Parathyroid adenoma (tissue), 2 donors: ENCODE results near the gene COL10A1.

Experiments
- H2AFZ ChIP-seq: fragments of 300-600 bp; sonication (generic); one replicate; pipeline ENCODE4 v1.7.0; 2017; ENCODE audit warnings: antibody characterized with exemption, mild to moderate bottlenecking
- H3K27ac ChIP-seq: fragments of 300-600 bp; sonication (generic); one replicate; pipeline ENCODE4 v1.7.0; 2017
- H3K27me3 ChIP-seq: fragments of 300-600 bp; sonication (generic); one replicate; pipeline ENCODE4 v1.7.0; 2017; ENCODE audit warnings: low read length; ENCODE audit not compliant: control insufficient read depth, insufficient read depth
- H3K36me3 ChIP-seq: fragments of 300-600 bp; sonication (generic); one replicate; pipeline ENCODE4 v1.7.0; 2017; ENCODE audit warnings: low read length; ENCODE audit not compliant: control insufficient read depth, insufficient read depth
- H3K4me1 ChIP-seq: fragments of 300-600 bp; sonication (generic); one replicate; pipeline ENCODE4 v1.7.0; 2017; ENCODE audit warnings: control low read depth
- H3K4me2 ChIP-seq: fragments of 300-600 bp; sonication (generic); one replicate; pipeline ENCODE4 v1.7.0; 2017; ENCODE audit warnings: low read length
- H3K4me3 ChIP-seq: fragments of 300-600 bp; sonication (generic); one replicate; pipeline ENCODE4 v1.7.0; 2017; ENCODE audit warnings: low read depth, low read length
- H3K79me2 ChIP-seq: fragments of 300-600 bp; sonication (generic); one replicate; pipeline ENCODE4 v1.7.0; 2017; ENCODE audit warnings: control low read depth
- H3K9ac ChIP-seq: fragments of 300-600 bp; sonication (generic); one replicate; pipeline ENCODE4 v1.7.0; 2017; ENCODE audit warnings: mild to moderate bottlenecking
- H3K9me3 ChIP-seq: fragments of 300-600 bp; sonication (generic); one replicate; pipeline ENCODE4 v1.7.0; 2017; ENCODE audit warnings: low read length; ENCODE audit not compliant: control insufficient read depth
- TF ChIP-seq, protein P1 (sequence below): fragments of 300-600 bp; sonication (generic); IDR thresholded peaks from one replicate; pipeline ENCODE4 v1.7.0; 2017; ENCODE audit warnings: antibody characterized with exemption, mild to moderate bottlenecking
- donor health status: primary hyperparathyroidism.

The COL10A1 gene

GRCh38 chr6:116070616-116071389 is 55.1 kb downstream of the COL10A1 start:
- H3K27ac ChIP-seq: no peak overlapping the region
- TF ChIP-seq, protein P1, sequence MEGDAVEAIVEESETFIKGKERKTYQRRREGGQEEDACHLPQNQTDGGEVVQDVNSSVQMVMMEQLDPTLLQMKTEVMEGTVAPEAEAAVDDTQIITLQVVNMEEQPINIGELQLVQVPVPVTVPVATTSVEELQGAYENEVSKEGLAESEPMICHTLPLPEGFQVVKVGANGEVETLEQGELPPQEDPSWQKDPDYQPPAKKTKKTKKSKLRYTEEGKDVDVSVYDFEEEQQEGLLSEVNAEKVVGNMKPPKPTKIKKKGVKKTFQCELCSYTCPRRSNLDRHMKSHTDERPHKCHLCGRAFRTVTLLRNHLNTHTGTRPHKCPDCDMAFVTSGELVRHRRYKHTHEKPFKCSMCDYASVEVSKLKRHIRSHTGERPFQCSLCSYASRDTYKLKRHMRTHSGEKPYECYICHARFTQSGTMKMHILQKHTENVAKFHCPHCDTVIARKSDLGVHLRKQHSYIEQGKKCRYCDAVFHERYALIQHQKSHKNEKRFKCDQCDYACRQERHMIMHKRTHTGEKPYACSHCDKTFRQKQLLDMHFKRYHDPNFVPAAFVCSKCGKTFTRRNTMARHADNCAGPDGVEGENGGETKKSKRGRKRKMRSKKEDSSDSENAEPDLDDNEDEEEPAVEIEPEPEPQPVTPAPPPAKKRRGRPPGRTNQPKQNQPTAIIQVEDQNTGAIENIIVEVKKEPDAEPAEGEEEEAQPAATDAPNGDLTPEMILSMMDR: no peak

GRCh38 chr6:116070101-116070500 is 55.8 kb downstream of the COL10A1 start:
- Histone ChIP-seq H3K9ac (no peak overlapping the region), H3K36me3 (no peaks in the 10 kb centered on the region), H3K79me2 (no peaks in the 10 kb centered on the region), H3K4me1 (no peaks in the 10 kb centered on the region), H3K9me3 (no peaks in the 10 kb centered on the region), H3K4me3 (no peak overlapping the region), H3K27me3 (no peaks in the 10 kb centered on the region), H2AFZ (no peak overlapping the region), H3K27ac (no peak overlapping the region), H3K4me2 (no peak overlapping the region)
- TF ChIP-seq, protein P1: no peak

More at GRCh38 chr6:116070616-116071389, 55.1 kb downstream of the COL10A1 start:
- no peak overlapping the region for H3K4me3 ChIP-seq
- H3K9ac ChIP-seq: no peak overlapping the region
- no peaks in the 10 kb centered on the region for H3K4me1 ChIP-seq
- no peak overlapping the region for H3K4me2 ChIP-seq
- H3K79me2 ChIP-seq: no peaks in the 10 kb centered on the region
- no peaks in the 10 kb centered on the region for H3K27me3 ChIP-seq
- H3K36me3 ChIP-seq: no peaks in the 10 kb centered on the region
- no peaks in the 10 kb centered on the region for H3K9me3 ChIP-seq
- H2AFZ ChIP-seq: no peak overlapping the region
